ENCODE data around the gene PTDSS2. TPM values are rescaled to one million over a fixed set of nuclear protein-coding genes. Genes with fewer than 3 reads are reported as not detected.
"Not testable (repeated sequence)": the region's sequence is repeated elsewhere in the genome, so short reads cannot be mapped to it uniquely, and the experiment has no call there.

PTDSS2 gene
- 28.6 TPM for total RNA-seq

DNA sequence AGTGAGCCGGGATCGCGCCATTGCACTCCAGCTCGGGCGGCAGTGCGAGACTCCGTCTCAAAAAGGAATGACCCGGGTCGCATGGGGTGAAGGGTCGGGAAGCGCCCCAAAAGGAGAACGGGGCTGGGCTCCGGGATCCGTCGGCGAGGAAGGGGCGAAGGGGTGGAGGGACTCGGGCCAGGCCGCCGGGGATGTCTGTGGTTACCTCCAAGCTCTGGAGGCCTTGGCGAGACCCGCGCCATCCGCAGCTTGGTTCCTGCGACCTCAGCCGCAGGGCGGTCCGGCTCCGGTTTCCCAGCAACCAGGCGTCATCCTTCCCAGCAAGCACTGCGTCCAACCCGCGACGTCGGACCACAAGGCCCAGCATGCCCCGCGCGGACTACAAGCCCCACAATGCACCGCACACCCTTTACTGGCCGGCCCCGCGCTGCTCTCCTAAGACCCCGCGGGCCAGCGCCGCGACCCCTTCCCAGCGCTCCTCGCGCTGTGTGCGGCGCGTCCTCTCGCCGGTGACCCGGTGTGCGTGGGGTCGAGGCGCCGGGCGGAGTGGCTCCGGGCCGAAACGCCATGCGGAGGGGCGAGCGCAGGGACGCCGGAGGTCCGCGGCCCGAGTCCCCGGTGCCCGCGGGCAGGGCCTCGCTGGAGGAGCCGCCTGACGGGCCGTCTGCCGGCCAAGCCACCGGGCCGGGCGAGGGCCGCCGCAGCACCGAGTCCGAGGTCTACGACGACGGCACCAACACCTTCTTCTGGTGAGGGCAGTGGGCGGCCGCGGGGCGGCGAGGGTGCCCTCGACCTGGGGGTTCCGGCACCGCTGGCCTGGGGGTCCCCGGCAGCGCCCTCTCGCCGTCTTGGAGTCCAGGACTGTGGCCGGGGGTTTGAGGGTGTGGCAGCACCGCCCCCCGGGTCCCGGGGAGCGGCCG, at the start of gene PTDSS2:
Gene PTDSS2 (plus strand): TSS at position 391 of the 920 bp plus-strand sequence. CDS start 177 bp downstream, at position 568.
- peak; percentile 96 for DNase-seq (ENCODE audit: low spot score)

DNA sequence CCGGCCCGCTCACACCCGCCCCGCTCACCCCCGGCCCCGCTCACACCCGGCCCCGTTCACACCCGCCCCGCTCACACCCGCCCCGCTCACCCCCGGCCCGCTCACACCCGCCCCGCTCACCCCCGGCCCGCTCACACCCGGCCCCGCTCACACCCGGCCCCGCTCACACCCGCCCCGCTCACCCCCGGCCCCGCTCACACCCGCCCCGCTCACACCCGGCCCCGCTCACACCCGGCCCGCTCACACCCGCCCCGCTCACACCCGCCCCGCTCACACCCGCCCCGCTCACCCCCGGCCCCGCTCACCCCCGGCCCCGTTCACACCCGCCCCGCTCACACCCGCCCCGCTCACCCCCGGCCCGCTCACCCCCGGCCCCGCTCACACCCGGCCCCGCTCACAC, 48.9 kb upstream of the PTDSS2 start:
- not testable (repeated sequence) for DNase-seq (ENCODE audit: low spot score)

DNA sequence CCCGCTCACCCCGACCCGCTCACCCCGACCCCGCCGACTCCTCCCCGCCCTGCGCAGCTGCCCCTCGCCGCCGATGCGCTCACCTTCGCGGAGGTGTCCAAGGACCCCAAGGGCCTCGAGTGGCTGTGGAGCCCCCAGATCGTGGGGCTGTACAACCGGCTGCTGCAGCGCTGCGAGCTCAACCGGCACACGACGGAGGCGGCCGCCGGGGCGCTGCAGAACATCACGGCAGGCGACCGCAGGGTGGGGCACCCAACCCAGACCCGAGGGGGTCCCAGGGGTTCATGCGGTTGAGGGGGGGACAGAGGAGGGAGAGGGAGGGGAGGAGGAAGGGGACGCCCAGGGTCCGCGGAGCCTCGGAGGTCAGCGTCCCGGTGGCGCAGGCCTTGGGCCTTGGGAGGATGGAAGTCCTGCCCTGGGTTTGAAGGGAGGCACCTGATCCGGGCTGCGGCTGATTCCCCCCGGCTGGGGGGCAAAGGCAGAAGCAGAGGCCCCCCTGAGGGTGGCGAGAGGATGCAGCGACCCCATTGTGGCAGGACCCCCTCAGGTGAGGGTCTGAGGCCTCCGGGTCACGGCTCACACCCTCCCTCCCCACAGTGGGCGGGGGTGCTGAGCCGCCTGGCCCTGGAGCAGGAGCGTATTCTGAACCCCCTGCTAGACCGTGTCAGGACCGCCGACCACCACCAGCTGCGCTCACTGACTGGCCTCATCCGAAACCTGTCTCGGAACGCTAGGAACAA, 46.9 kb upstream of the PTDSS2 start:
- no peak for DNase-seq (ENCODE audit: low spot score)

DNA sequence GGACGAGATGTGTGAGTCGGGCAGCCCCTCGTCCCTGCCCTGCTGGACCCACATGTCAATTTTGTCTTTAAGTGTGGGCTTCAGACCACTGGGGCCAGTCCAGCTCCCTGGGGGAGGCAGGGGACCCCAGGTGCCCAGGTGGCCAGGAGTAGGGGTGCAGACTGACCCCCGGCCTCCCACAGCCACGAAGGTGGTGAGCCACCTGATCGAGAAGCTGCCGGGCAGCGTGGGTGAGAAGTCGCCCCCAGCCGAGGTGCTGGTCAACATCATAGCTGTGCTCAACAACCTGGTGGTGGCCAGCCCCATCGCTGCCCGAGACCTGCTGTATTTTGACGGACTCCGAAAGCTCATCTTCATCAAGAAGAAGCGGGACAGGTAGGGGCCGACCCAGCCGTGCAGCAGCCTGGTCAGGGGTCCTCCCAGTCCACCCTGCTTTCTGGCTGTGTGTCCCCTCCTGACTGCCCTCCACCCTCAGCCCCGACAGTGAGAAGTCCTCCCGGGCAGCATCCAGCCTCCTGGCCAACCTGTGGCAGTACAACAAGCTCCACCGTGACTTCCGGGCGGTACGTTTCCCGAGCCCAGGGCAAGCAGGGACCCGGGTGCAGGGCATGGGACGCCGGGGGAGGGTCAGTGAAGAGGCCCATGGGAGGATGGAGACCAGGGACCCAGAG, 46.2 kb upstream of the PTDSS2 start:
- no peak for DNase-seq (ENCODE audit: low spot score)

DNA sequence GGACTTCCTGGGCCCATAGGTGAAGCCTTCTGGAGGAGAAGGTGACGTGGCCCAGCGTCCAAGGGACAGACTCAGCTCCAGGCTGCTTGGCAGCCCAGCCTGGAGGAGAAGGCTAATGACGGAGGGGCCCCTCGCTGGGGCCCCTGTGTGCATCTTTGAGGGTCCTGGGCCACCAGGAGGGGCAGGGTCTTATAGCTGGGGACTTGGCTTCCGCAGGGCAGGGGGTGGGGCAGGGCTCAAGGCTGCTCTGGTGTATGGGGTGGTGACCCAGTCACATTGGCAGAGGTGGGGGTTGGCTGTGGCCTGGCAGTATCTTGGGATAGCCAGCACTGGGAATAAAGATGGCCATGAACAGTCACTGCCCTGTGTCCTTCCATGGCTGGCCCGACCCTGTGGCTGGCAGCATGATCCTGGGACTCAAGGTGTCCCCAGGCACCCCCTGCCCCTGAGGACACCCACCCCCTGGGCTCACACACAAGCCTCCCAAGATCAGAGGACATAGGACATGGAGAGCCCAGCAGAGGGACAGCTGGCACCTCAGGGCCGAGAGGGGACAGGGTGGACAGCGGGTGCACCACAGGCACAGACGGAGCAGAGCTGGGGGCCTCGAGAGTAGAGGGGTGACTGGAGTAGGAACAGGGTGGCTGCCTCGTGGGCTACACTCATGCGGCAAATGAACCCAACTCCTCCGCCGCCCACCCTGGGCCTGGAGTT, 45.4 kb upstream of the PTDSS2 start:
- DNase-seq (ENCODE audit: low spot score), result peak; percentile 42

DNA sequence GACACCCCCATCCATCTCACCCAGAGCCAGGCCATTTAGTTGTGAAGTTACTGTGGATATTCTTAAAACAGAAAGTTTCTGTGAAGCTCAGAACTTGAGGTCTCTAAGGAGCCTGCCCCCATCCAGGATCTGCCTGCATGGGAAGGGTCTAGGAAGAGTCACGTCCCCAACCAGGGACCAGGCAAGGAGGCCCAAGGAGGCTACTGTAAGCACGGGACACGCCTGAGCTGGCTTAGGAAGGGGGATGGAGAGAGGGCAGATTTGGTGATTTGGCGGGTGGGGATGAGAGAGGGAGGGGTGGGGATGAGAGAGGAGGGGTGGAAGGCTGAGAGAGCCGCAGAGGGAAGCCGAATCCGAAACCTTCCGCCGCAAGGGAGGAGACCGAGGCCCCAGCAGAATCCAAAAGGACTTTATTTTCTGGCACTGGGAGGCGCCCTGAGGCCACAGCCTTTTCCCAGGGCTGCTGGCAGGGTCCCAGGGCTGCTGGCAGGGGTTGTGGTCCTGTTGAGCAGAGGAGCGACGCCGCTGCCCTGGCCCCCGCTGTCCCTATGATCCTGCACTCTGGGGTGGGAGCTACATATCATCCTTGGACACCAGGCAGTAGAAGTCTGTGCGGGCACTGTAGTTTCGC, 44.6 kb upstream of the PTDSS2 start:
- no peak for DNase-seq (ENCODE audit: low spot score)

DNA sequence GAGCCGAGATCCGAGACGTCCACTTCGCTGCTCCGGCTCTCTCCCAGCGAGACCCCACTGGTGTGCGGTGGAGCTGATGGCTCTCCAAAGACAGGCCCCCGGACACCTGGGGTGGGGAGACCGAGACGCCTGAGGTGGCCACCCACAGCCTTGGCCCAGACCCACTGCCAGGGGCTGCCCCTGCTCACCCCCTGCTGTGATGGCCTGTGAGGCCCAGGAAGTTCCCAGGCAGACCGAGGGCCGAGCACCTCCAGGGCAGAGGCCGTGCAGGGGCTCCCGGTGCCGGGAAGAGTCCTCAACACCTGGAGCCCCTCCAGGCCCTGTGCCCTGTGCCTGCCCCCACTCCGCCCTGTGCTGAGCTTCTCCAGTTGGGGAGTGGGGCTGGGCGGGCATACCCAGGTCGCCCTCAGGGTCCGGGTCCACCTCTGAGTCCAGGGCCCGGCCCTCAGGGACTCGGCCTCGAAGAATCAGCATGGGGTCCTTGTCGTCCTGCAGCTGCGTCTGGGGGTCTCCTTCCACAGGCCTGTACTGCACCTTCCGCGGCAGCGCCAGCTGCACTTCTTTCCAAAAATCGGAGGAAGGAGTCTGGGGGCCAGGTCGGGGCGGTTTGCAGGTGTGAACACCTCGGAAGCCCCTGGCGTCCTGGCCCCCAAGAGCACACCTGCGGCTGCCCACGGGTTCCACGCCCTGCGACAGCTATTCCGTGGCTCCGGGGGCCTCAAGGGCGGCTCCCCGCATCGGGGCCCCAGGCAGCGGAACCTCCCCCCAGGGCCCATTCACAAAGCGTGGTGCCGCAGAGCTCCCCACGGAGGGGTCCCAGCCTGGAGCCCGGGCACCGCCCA, 43.9 kb upstream of the PTDSS2 start:
- peak; percentile 52 for DNase-seq (ENCODE audit: low spot score)

DNA sequence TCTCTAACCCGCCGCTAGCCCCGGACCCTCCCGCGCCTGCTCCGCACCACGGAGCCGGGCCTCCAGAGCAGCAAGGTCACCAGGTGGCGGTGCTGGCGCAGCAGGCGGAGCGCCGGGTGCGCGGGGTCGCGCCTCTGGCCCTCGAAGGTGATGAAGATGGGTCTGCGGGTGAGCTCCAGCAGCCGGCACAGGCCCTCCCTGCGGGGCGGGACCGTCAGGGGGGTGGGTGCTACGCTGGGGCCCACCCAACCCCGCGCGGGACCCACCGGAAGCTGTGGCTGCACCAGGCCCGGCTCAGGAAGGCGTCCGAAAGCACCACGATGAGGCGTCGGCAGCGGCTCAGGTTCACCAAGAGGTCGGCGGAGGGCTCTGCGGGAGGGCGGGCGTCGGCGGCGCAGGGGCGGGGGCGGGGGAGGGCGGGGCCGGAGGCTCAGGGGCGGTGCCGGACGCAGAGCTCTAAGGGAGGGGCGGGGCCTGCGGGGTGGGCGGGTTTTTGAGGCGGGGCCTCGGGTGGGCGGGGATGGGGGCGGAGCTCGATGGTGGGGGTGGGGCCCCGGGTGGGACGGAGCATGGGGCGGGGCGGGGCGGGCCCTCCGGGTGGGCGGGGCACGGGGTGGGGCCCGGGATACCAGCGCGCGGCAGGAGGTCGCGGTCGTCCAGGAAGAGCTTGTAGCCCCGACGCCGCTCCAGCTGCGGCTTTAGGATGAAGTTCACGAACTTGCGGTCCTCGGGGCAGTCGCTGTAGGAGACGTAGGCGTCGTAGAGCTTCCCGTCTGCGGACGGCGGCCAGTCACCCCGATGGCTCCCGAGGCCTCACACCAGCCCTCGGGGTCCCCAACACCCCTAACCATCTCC, 43.1 kb upstream of the PTDSS2 start:
- peak; percentile 81 for DNase-seq (ENCODE audit: low spot score)

DNA sequence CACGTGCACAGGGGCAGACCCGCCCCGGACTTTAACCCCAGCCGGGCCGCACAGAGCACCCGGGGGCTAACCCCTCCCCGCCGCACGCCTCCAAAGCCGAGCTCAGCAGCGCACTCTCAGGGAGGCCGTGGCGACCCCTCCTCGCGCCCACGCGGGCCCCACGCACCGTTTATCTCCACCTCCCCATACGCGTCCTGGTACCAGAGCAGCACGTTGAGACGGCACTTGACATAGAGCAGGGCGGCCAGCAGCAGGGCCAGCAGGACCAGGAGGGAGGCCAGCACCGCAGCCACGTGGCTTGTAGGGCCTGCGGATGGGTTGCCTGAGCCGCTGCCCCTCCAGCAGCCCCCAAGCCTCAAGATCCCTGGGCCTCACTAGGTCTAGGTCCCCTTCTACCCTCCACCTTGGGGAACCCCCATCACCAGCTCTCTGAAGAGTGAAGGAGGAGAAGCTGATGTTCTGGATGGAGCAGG, 42.4 kb upstream of the PTDSS2 start:
- no peak for DNase-seq (ENCODE audit: low spot score)

DNA sequence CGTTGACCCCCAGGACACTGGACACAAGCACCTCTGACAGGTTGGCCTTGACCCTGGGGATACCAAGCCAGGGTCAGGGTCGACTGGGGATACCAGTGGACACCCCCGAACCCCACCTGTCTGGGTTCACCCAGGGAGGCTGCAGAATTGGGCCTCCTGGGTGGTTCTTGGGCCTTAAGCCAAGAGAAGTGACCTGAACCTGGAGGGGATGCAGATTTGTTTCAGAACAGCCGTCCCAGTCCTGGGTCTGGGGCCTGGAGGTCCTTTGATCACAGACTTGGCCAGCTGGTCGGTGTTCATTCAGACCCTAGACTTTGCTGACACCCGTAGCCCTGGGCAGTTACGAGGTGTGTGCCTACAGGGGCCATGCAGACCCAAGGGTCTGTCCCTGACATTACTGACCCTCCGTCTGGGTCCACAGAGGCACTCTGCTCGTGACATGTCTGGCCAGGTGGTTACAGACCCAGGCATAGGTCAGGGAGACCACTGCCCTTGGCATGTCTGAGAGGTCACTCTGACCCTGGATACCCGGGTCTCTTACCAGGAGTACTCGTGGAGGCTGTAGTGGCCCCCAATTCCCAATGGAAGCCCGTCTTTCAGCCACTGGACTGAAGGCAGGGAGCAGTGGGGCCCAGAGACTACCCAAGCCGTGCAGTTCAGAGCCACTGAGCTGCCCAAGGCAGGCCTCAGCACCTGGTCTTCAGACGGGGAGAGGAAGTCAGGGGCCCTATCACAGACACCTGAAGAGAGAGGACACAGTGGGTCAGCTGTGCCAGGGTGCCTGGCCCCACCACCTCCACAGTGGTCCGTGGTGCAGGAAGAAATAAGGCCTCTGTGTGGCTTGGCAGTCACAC, 41.7 kb upstream of the PTDSS2 start:
- peak; percentile 46 for DNase-seq (ENCODE audit: low spot score)

DNA sequence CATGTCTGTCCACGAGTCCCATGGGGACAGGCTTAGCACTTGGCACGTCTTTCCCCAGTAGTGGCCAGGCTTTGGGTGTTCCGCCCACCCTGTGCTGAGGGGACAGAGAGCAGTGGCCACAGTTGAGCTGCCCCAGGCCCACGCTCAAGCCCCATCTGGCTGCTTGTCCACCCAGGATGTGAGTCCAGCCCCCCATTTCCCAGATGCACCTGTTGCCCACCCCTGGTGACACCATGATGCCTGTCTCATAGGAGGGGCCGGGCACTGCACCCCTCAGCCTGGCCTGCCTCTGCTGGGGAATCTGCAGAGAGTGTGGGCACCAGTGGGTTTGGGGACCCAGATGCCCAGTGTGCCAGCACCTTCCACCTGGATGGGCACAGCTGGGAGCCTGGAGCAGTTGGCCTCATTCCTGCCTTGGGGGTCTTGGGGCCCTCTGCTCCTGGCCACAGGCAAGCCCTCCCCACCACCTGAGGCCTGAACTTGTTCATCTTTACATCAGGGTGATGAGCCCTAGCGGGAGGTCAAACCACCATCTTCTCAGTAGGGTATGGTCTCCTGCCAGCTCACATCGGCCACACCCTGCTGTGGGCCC, 41.0 kb upstream of the PTDSS2 start:
- no peak for DNase-seq (ENCODE audit: low spot score)

DNA sequence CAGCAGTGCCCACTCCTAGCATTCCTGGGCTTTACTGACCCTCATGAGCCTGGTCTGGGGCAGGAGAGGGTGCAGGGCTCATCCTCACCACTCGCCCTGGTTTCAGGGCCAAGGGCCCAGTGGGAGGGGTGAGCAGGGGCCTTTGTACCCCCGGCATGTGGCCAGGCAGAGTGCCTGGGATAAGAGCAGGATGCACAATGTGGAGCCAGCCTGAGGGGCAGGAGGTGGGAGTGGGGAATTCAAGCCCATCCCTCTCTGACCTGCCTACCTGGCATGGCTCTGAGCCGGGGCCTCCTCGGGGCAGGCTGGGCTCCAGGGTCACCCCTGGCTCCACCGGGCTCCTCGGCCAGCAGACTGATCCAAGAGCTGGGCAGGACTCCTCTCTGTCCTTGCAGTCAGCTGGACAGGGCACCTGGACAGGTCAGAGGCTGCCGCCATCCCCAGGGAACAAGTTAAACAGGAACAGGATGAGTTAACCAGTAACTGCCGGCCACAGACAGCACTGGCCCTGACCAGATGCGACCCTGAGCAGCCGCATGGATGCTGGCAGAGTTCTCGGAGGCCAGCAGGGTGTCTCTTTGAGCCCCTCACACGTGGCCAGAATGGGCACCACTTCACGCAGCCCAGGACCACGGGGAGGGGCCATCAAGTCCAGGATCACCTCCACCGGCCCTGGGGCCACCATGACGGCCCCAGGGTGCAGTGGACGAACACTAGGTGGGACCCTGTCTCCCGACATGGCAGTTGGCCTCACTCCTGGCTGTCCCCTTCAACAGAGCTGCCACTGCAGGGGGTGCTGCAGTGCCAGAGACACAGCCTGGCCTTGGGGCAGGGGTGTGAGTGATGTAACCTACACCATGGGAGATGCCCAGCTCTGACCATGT, 40.2 kb upstream of the PTDSS2 start:
- no peak for DNase-seq (ENCODE audit: low spot score)

DNA sequence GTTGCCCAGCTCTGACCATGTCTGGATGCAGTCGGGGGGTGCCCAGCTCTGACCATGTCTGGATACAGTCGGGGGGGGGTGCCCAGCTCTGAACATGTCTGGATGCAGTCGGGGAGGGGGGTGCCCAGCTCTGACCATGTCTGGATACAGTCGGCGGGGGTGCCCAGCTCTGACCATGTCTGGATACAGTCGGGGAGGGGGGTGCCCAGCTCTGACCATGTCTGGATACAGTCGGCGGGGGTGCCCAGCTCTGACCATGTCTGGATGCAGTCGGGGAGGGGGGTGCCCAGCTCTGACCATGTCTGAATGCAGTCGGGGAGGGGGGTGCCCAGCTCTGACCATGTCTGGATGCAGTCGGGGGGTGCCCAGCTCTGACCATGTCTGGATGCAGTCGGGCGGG, 39.4 kb upstream of the PTDSS2 start:
- not testable (repeated sequence) for DNase-seq (ENCODE audit: low spot score)

DNA sequence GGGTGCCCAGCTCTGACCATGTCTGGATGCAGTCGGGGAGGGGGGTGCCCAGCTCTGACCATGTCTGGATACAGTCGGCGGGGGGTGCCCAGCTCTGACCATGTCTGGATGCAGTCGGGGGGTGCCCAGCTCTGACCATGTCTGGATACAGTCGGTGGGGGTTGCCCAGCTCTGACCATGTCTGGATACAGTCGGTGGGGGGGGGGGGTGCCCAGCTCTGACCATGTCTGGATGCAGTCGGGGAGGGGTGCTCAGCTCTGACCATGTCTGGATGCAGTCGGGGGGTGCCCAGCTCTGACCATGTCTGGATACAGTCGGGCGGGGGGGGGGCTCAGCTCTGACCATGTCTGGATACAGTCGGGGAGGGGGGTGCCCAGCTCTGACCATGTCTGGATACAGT, 38.6 kb upstream of the PTDSS2 start:
- DNase-seq (ENCODE audit: low spot score), result not testable (repeated sequence)

DNA sequence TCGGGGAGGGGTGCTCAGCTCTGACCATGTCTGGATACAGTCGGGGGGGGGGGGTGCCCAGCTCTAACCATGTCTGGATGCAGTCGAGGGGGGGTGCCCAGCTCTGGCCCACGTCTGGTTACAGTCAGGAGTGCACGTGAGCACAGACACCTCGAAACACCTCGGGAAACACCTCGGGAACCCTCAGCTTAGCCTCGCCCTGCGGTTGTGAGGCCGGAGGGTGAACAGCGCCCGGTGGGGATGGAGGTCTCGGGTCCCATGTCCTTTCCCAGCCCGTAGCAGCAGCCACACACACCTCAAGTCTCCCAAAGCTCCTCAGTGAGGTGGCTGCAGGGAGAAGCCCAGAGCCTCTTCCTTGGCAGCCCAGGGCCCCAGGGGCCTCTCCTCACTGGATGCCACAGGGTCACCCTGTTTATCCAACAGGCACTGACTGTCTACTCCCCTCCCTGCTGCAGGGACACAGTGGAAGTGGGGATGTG, 37.4 kb upstream of the PTDSS2 start:
- DNase-seq (ENCODE audit: low spot score), result no peak

All from ureter (tissue), 1 donor.